BJ (cell line): ENCODE data around the gene CYP27A1. TPM values are rescaled to one million over a fixed set of nuclear protein-coding genes. Genes with fewer than 3 reads are reported as not detected.

Experiments
- CTCF ChIA-PET: fragments of 350-600 bp; formaldehyde crosslinking; extraction: SDS; loops from one replicate; lab custom pipeline; 2021; ENCODE audit warnings: antibody characterized with exemption, inconsistent platforms; lab: Yijun Ruan, JAX
- POLR2A ChIA-PET: fragments of 300-600 bp; sonication (Branson Sonifier 250); formaldehyde crosslinking; extraction: SDS; loops from one replicate; lab custom pipeline; 2021; ENCODE audit warnings: antibody characterized with exemption; lab: Charles Lee
- DNase-seq: peaks from one replicate; pipeline ENCODE4 v3.0.0-alpha.2; 2011; ENCODE audit warnings: low read depth
- H3K27me3 ChIP-seq: 2 replicates; pipeline ENCODE4 v1.6.0; 2011; ENCODE audit warnings: low read length; ENCODE audit not compliant: control insufficient read depth, insufficient read depth
- H3K36me3 ChIP-seq: 2 replicates; pipeline ENCODE4 v1.5.1; 2011; ENCODE audit warnings: low read length; ENCODE audit not compliant: control insufficient read depth, insufficient read depth
- H3K4me3 ChIP-seq: 2 replicates; pipeline ENCODE4 v1.5.1; 2011; ENCODE audit warnings: low read depth, mild to moderate bottlenecking, control low read depth, low read length
- polyA plus RNA-seq: library from polyadenylated mRNA; depleted of rRNA; stranded (reverse); fragments of >200 nt; gene quantifications from 2 replicates; pipeline ENCODE4 v1.2.3, GENCODE V29; 2011
- TF ChIP-seq, protein P1 (sequence below): IDR thresholded peaks from 2 replicates; pipeline ENCODE4 v1.5.1; 2011; ENCODE audit warnings: low read depth, mild to moderate bottlenecking, control low read depth, inconsistent platforms, low read length, moderate library complexity; ENCODE audit not compliant: insufficient read depth

CYP27A1 gene
- polyA plus RNA-seq, 1 experiment, result 26.8 TPM

DNA sequence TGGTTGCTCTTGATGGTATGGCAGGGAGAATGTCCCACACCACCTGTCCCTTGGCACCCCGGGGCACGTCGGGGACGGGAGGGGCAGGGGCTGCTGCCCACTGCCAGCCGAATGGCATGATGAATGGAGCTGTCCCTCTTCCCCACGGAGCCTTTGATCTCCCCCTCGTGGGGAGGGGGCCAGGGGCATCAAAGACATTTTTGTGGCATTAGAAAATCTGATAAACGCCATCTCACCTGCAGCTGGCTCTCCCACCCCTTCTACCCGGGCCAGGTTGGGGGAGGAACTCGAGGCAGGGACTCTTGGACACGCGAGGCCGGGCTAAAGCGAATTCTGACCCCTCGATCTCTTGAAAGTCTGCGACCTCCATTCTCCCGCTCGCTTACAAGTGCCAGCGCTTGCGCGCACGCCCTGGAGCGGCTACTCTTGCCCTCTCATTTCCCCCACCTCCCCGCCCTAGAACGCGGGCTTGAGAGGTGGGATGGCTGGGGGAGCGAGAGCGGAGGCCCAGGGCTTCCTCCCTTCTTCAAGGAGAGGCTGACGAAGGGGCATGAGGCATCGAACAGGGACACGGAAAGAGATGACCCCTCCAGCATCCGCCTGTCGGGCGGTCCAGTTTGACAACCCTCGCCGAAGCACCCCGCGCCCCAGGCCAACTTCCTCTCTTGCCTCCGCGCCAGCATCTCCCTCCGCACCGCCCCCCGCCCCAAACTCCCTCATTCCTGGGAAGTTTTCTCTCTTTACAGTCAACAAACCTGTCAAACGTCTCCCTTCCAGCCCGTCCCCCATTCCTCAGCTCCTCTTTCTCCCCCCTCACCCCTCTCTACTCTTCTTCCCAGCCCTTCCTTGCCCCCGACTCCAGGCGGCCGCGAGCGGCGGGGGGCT lies 77.0 kb downstream of the CYP27A1 start:
- TF ChIP-seq, protein P1, sequence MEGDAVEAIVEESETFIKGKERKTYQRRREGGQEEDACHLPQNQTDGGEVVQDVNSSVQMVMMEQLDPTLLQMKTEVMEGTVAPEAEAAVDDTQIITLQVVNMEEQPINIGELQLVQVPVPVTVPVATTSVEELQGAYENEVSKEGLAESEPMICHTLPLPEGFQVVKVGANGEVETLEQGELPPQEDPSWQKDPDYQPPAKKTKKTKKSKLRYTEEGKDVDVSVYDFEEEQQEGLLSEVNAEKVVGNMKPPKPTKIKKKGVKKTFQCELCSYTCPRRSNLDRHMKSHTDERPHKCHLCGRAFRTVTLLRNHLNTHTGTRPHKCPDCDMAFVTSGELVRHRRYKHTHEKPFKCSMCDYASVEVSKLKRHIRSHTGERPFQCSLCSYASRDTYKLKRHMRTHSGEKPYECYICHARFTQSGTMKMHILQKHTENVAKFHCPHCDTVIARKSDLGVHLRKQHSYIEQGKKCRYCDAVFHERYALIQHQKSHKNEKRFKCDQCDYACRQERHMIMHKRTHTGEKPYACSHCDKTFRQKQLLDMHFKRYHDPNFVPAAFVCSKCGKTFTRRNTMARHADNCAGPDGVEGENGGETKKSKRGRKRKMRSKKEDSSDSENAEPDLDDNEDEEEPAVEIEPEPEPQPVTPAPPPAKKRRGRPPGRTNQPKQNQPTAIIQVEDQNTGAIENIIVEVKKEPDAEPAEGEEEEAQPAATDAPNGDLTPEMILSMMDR, result no peak
- CTCF ChIA-PET, result interaction anchor here (1.1 to 9.9 kb wide), 7 partner anchors 11 to 127 kb away, joined by 3 to 83 read pairs (median 5); no protein-coding TSS in a partner anchor
- POLR2A ChIA-PET, result no interaction called here
- no peaks in the 10 kb centered on the region for H3K36me3 ChIP-seq
- DNase-seq, result no peak
- peaks cover 66% of the 10 kb centered on the region for H3K27me3 ChIP-seq
- no peak overlapping the region for H3K4me3 ChIP-seq

- Histone ChIP-seq H3K36me3 (no peaks in the 10 kb centered on the region), H3K4me3 (no peak within 1 kb of the TSS), H3K27me3 (peaks cover 63% of the 10 kb centered on the region)
- CTCF ChIA-PET, result interaction anchor here (1.3 to 9.9 kb wide), 5 partner anchors 9 to 39 kb away, joined by 3 to 83 read pairs (median 4); no protein-coding TSS in a partner anchor
- DNase-seq, result no peak
- TF ChIP-seq, protein P1, result no peak
- POLR2A ChIA-PET, result no interaction called here
Measured at GRCh38 chr2:218859556-218859987, 77.6 kb downstream of the CYP27A1 start, which contains the start of gene WNT6. TSS of gene WNT6 (plus strand) at chr2:218859805. CDS start at chr2:218860038, 233 bp downstream.

DNA sequence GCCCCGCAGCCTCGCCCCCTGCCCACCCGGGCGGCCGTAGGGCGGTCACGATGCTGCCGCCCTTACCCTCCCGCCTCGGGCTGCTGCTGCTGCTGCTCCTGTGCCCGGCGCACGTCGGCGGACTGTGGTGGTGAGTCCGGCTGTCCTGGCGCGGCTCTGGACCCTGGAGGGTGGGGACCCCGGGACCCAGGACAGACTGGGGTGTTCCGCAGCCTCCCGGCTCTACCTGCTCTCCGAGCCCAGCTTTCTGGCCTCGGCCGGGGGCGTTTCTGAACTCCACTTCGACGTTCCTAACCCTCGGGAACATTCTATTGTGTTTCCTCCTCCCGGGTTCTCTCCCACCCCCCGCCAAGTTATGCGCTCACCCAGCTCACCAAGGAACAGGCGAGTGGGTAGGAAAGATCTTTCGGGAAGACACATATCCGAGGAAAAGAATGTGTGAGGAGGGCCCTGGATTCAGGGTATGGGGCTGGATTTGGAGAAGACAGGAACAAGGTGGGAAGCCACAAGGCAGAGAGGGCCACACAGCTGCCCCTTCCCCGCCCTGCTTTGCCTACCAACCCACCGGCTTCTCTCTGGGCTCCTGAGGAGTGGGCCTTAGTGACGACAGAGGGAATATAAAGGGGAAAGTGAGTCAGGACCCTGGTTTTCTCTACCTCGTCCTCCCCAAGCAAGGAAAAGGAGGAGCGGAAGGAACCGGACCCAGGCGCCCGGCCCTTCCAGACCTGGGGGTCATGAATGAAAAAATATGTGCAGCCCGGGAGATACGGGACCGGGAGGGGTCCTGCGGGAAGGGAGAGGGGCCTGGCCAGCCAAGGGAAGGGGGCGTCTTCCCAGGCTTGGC lies 78.3 kb downstream of the CYP27A1 start:
- POLR2A ChIA-PET, result interaction anchor here (0.5 kb wide), 1 partner anchor 130 kb away, joined by 6 read pairs; no protein-coding TSS in a partner anchor
- TF ChIP-seq, protein P1, result no peak
- Histone ChIP-seq H3K27me3 (peaks cover 60% of the 10 kb centered on the region), H3K4me3 (no peak overlapping the region), H3K36me3 (no peaks in the 10 kb centered on the region)
- CTCF ChIA-PET, result interaction anchor here (0.8 to 9.9 kb wide), 8 partner anchors 8 to 149 kb away, joined by 3 to 83 read pairs (median 4); no protein-coding TSS in a partner anchor
- DNase-seq, result no peak

DNA sequence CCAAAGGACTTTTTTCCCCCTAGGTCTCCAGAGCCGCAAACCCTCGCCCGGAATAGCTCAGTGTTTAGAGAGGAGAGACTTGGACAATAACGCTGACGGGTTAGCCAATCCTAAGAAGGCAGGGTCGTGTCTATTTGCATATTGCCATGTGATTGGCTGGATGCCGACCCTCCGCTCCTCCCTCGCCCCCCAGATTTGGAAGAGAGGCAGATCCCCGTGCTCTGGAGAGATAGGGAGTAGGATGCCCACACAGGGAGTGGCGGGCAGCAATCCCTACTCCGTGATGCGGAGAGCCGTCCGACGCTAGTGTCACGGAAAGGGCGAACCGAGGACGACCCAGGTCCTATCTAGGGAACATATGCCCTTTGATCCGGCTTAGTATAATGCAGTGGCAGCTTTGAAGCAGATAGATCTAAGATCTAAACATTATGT lies 79.0 kb downstream of the CYP27A1 start:
- Histone ChIP-seq H3K36me3 (no peaks in the 10 kb centered on the region), H3K4me3 (no peak overlapping the region), H3K27me3 (peaks cover 54% of the 10 kb centered on the region)
- ChIA-PET CTCF (interaction anchor here (0.7 to 9.9 kb wide), 10 partner anchors 8 to 287 kb away, joined by 3 to 83 read pairs (median 4); no protein-coding TSS in a partner anchor), POLR2A (interaction anchor here (0.5 kb wide), 1 partner anchor 130 kb away, joined by 6 read pairs; no protein-coding TSS in a partner anchor)
- DNase-seq, result no peak
- TF ChIP-seq, protein P1, result no peak
